Measurements from ENCODE around the gene FNIP1. TPM values are rescaled to one million over a fixed set of nuclear protein-coding genes. Genes with fewer than 3 reads are reported as not detected.
"Not testable (repeated sequence)": the region's sequence is repeated elsewhere in the genome, so short reads cannot be mapped to it uniquely, and the experiment has no call there.

FNIP1 gene
- total and polyA plus RNA-seq, 9 of the 15 experiments (the other 6 are each of a cell fraction or from before 2014, with no cell fraction given), result 5.0 to 32.8 (median 18.4) TPM

DNA sequence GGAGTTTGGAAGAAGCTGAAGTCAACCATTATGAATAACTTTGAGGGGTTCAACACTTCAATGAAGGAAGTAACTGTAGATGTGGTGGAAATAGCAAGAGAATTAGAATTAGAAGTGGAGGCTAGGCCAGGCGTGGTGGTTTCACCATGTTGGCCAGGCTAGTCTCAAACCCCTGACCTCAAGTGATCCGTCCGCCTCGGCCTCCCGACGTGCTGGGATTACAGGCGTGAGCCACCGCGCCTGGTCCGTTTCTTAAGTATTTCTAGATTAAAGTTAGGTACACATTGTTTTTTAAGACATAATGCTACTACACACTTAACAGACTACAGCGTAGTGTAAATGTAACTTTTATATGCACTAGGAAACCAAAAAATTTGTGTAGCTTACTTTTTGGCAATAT, 14.1 kb downstream of the FNIP1 start (continued):
- TF ChIP-seq, protein P1, sequence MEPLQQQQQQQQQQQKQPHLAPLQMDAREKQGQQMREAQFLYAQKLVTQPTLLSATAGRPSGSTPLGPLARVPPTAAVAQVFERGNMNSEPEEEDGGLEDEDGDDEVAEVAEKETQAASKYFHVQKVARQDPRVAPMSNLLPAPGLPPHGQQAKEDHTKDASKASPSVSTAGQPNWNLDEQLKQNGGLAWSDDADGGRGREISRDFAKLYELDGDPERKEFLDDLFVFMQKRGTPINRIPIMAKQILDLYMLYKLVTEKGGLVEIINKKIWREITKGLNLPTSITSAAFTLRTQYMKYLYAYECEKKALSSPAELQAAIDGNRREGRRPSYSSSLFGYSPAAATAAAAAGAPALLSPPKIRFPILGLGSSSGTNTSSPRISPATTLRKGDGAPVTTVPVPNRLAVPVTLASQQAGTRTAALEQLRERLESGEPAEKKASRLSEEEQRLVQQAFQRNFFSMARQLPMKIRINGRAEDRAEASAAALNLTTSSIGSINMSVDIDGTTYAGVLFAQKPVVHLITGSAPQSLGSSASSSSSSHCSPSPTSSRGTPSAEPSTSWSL (CRISPR knock-in tag; IDR thresholded peaks at IDR 0.05; ENCODE audit: borderline replicate concordance), result no peak
- TF ChIP-seq ZBTB40 (IDR thresholded peaks at IDR 0.05) (no peak), ZBTB40 (CRISPR knock-in tag; IDR thresholded peaks at IDR 0.05) (no peak), ZBTB8A (IDR thresholded peaks at IDR 0.05; ENCODE audit: partially characterized antibody) (no peak), NEUROD1 (IDR thresholded peaks at IDR 0.05; ENCODE audit: borderline replicate concordance, low read depth, low read length, partially characterized antibody) (no peak), ZNF124 (CRISPR knock-in tag; IDR thresholded peaks at IDR 0.05) (no peak)
- TF ChIP-seq, protein P2, sequence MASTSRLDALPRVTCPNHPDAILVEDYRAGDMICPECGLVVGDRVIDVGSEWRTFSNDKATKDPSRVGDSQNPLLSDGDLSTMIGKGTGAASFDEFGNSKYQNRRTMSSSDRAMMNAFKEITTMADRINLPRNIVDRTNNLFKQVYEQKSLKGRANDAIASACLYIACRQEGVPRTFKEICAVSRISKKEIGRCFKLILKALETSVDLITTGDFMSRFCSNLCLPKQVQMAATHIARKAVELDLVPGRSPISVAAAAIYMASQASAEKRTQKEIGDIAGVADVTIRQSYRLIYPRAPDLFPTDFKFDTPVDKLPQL (IDR thresholded peaks at IDR 0.05; ENCODE audit: extremely low read depth, insufficient read length), result no peak

DNA sequence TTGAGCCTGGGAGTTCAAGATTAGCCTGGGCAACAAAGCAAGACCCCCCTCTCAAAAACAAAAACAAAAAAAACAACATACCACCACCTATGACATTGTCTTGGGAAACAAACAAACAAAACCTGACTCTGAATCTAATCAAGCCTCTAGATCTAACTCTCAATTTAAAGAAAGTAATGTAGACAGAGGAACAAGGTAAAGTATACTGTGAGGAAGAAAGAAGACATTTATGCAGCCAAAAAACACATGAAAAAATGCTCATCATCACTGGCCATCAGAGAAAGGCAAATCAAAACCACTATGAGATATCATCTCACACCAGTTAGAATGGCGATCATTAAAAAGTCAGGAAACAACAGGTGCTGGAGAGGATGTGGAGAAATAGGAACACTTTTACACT, 18.7 kb downstream of the FNIP1 start:
- FAIRE-seq; H3K27me3 ChIP-seq (ENCODE audit: control insufficient read depth in 2 of 2, insufficient read depth in 2 of 2, low read length in 2 of 2); intact Hi-C loops (cut with micrococcal nuclease); POLR2A ChIA-PET; H3K4me3 ChIP-seq; H3K9me1 ChIP-seq (ENCODE audit: control insufficient read depth, insufficient read depth, low read length); H3K27ac ChIP-seq (ENCODE audit: extremely low read depth, low read depth, low read length); in situ Hi-C loops (cut with MboI); DNase-seq (ENCODE audit: extremely low read depth in 1 of 4, low spot score in 3 of 4); H3K9ac ChIP-seq (ENCODE audit: insufficient read depth in 1 of 2, low read depth in 2 of 2, low read length in 2 of 2); ATAC-seq; H3K4me1 ChIP-seq (replicated peaks in 1 of 2; ENCODE audit: control insufficient read depth in 2 of 2, insufficient read depth in 2 of 2, low read length in 2 of 2); H3K4me2 ChIP-seq (ENCODE audit: insufficient read depth, low read length); H3K9me3 ChIP-seq (replicated peaks; ENCODE audit: control insufficient read depth, insufficient read depth, low read depth, low read length); BruUV-seq (replicated peaks); CTCF ChIA-PET (ENCODE audit: low intra/inter-chr PET ratio); H2AFZ ChIP-seq (ENCODE audit: low read depth, low read length): not testable (repeated sequence)
- peaks cover 90% of the 10 kb centered on the region for H3K79me2 ChIP-seq (ENCODE audit: control insufficient read depth, insufficient read depth, low read length)
- H4K20me1 ChIP-seq (replicated peaks; ENCODE audit: control insufficient read depth, insufficient read depth, low read length), result peaks cover 16% of the 10 kb centered on the region
- no CpG with 5 or more reads among the region's 1 CpG for WGBS (ENCODE audit: insufficient coverage, low coverage, missing lambda C conversion rate)
- H3K36me3 ChIP-seq (ENCODE audit: control insufficient read depth, insufficient read depth, low read length), result peaks cover 14% of the 10 kb centered on the region; the same call in 2 of the 3 replicates

Data from K562 (cell line).